Activated T-cell treated with anti-CD3 and anti-CD28 coated beads, Interleukin-2, amount 50 U/mL, for 48 hours (primary cell): Measurements from ENCODE around the gene PCDH20.
"Not testable (repeated sequence)": the region's sequence is repeated elsewhere in the genome, so short reads cannot be mapped to it uniquely, and the experiment has no call there.

ENCODE experiments used
- DNase-seq, 2 experiments: peaks; one replicate each; pipeline ENCODE4 v3.0.0-alpha.2; 2020

PCDH20 gene

GRCh38 chr13:61415749-61416148 is at the start of gene PCDH20:
Gene PCDH20 (minus strand): TSS chr13:61415849. CDS start chr13:61415158, 691 bp downstream.
- DNase-seq: no peak

GRCh38 chr13:61463024-61463423 is 47.4 kb upstream of the PCDH20 start:
- no peak for DNase-seq

GRCh38 chr13:61453121-61453520 is 37.5 kb upstream of the PCDH20 start:
- no peak for DNase-seq

- no peak for DNase-seq
Measured at GRCh38 chr13:61432029-61432428, 16.4 kb upstream of the PCDH20 start.

GRCh38 chr13:61423915-61424314 is 8.3 kb upstream of the PCDH20 start:
- no peak for DNase-seq

- DNase-seq: no peak
Measured at GRCh38 chr13:61417086-61417570, 1.5 kb upstream of the PCDH20 start.

- DNase-seq: no peak
Measured at GRCh38 chr13:61415058-61415721, 459 bp downstream of the PCDH20 start.

GRCh38 chr13:61414686-61415057 is 977 bp downstream of the PCDH20 start:
- no peak for DNase-seq

- no peak for DNase-seq
Measured at GRCh38 chr13:61413572-61414535, 1.8 kb downstream of the PCDH20 start.

- no peak for DNase-seq
Measured at GRCh38 chr13:61410669-61411297, 4.9 kb downstream of the PCDH20 start.

- no peak for DNase-seq
Measured at GRCh38 chr13:61410266-61410665, 5.4 kb downstream of the PCDH20 start.

- DNase-seq: no peak
Measured at GRCh38 chr13:61408571-61408970, 7.1 kb downstream of the PCDH20 start.

- DNase-seq: no peak
Measured at GRCh38 chr13:61406275-61406674, 9.4 kb downstream of the PCDH20 start.

GRCh38 chr13:61396121-61396520 is 19.5 kb downstream of the PCDH20 start:
- DNase-seq: no peak

GRCh38 chr13:61391426-61391825 is 24.2 kb downstream of the PCDH20 start:
- no peak for DNase-seq

GRCh38 chr13:61387694-61388093 is 28.0 kb downstream of the PCDH20 start:
- DNase-seq: no peak

GRCh38 chr13:61383111-61383510 is 32.5 kb downstream of the PCDH20 start:
- no peak for DNase-seq

GRCh38 chr13:61370520-61370919 is 45.1 kb downstream of the PCDH20 start:
- DNase-seq: no peak

- DNase-seq: not testable (repeated sequence)
Measured at GRCh38 chr13:61364690-61365089, 51.0 kb downstream of the PCDH20 start.

GRCh38 chr13:61362522-61362921 is 53.1 kb downstream of the PCDH20 start:
- DNase-seq: no peak
